ENCODE measurements around the gene SHKBP1.
A peak's percentile ranks its signal among the peaks of the same experiment; 100 is the strongest.
"Not testable (repeated sequence)": the region's sequence is repeated elsewhere in the genome, so short reads cannot be mapped to it uniquely, and the experiment has no call there.

The SHKBP1 gene

DNA sequence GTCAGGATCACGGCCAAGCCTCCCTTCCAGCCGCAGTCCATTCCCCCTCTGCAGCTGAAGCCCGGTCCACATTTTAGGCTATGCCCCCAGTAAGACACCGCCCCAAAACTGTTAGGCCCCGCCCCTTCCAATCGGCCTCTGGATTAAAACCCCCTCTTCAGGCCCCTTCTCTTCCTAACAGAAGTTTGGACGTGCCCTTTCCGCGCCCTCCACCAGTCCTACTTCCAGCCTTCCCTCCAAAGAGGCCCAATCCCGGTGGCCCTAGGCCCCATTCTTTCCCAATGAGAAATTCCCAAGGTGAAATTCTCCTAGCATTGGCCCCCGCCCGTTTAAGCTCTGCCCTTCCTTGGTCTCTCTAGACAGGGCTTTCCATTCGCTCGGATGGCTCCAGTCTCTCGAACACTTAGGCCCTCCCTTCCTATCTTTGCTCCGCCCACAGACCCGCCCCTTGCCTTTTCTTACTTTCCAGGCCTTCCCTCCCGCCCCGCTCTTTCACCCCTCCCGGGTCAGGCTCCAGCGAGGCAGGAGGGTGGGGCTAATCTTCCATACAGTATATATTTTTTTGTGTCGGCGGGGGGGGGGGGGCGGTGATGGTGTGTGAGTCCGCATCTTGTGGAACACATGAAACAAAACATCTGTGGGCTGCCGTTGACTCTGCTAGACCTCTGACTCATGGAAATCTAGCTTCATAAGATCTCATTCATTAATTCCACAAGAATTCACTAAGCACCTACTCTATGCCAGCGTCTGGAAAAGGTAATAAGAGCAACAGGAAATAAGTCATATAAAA is 38.1 kb downstream of the SHKBP1 start:
- Mint-ChIP-seq H3K9me3 (no peaks in the 10 kb centered on the region), H3K27me3 (peaks cover 36% of the 10 kb centered on the region), H3K36me3 (ENCODE audit: low read depth) (peaks cover 29% of the 10 kb centered on the region), H3K4me1 (ENCODE audit: low read depth) (peaks cover 49% of the 10 kb centered on the region), H3K27ac (peak overlapping the region; percentile 85), H3K4me3 (peak overlapping the region; percentile 85)
- intact Hi-C loops (cut with micrococcal nuclease), result loop anchor here (5.0 kb wide), 1 partner anchor 43 kb away; no protein-coding TSS in a partner anchor

DNA sequence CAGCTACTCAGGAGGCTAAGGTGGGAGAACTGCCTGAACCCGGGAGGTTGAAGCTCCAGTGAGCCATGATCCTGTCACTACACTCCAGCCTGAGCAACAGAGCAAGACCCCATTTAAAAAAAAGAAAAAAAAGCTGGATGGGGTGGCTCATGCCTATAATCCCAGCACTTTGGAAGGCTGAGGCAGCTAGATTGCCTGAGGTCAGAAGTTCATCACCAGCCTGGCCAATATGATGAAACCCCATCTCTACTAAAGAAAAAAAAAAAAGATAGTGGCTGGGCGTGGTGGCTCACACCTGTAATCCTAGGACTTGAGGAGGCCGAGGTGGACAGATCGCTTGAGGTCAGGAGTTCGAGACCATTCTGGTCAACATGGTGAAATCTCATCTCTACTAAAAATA is 39.5 kb downstream of the SHKBP1 start:
- Mint-ChIP-seq H3K27ac (no peak overlapping the region), H3K4me3 (no peak overlapping the region), H3K4me1 (ENCODE audit: low read depth) (peaks cover 35% of the 10 kb centered on the region), H3K36me3 (ENCODE audit: low read depth) (peaks cover 39% of the 10 kb centered on the region), H3K27me3 (peaks cover 27% of the 10 kb centered on the region), H3K9me3 (no peaks in the 10 kb centered on the region)
- intact Hi-C loops (cut with micrococcal nuclease), result no loop called here

DNA sequence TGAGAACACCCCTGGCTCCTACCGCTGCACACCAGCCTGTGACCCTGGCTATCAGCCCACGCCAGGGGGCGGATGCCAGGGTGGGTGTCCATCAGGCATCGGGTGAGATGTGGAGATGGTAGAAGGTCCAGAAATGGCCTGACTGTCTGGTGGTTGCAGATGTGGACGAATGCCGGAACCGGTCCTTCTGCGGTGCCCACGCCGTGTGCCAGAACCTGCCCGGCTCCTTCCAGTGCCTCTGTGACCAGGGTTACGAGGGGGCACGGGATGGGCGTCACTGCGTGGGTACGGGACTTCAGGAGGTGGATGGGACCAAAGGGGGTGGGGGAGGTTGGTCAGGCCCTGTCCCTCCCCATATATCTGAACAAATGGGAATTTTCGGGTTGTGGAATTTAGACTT is 40.3 kb downstream of the SHKBP1 start:
- no peak overlapping the region for H3K4me3 Mint-ChIP-seq
- no peaks in the 10 kb centered on the region for H3K9me3 Mint-ChIP-seq
- peaks cover 32% of the 10 kb centered on the region for H3K4me1 Mint-ChIP-seq (ENCODE audit: low read depth)
- no peak overlapping the region for H3K27ac Mint-ChIP-seq
- H3K27me3 Mint-ChIP-seq, result peaks cover 24% of the 10 kb centered on the region
- intact Hi-C loops (cut with micrococcal nuclease), result no loop called here
- H3K36me3 Mint-ChIP-seq (ENCODE audit: low read depth), result peaks cover 46% of the 10 kb centered on the region

DNA sequence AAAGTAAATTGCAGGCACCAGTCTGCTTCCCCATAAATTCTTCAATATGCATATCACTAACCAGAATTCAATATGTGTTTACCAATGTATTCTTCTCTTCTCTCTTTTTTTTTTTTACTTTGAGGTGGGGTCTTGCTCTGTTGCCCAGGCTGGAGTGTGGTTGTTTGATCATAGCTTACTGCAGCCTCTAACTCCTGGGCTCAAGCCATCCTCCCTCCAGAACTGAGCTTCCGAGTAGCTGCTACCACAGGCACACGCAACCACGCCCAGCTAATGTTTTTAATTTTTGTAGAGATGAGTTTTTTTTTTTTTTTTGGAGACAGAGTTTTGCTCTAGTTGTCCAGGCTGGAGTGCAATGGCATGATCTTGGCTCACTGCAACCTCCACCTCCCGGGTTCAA is 41.3 kb downstream of the SHKBP1 start:
- H3K27me3 Mint-ChIP-seq, result peaks cover 17% of the 10 kb centered on the region
- no peak overlapping the region for H3K4me3 Mint-ChIP-seq
- H3K4me1 Mint-ChIP-seq (ENCODE audit: low read depth), result peaks cover 22% of the 10 kb centered on the region
- peaks cover 57% of the 10 kb centered on the region for H3K36me3 Mint-ChIP-seq (ENCODE audit: low read depth)
- H3K9me3 Mint-ChIP-seq, result no peaks in the 10 kb centered on the region
- intact Hi-C loops (cut with micrococcal nuclease), result no loop called here
- no peak overlapping the region for H3K27ac Mint-ChIP-seq

DNA sequence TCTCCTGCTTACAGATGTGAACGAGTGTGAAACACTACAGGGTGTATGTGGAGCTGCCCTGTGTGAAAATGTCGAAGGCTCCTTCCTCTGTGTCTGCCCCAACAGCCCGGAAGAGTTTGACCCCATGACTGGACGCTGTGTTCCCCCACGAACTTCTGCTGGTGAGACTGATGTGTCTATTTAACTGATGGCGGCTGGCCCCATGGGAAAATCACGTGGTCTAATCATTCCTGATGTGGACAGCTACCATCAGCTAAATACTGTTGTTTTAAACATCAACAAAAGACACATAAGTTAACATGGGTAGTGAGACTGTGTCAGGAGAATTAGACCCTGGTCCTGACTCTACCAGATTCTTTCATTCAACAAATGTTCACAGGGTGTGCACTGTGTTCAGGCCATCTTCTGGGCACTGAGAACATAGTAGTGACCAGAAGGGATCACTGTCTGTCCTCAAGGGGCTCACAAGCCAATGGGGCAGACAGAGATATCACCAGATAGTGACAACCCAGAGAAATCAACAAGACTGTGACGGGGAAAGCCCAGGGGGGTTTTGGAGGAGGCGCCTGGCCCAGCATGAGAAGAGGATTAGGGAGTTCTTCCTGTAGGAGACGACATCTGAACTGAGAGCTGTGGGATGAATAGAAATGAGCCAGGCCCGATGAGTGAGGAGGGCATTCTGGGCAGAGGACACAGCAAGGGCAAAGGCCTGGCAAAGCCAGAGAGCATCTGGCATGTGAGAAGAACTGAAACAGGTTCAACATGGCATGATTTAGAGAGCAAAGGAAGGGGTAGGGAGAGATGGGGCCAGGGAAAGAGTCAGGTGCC is 42.9 kb downstream of the SHKBP1 start:
- H3K4me3 Mint-ChIP-seq, result no peak overlapping the region
- peaks cover 7% of the 10 kb centered on the region for H3K4me1 Mint-ChIP-seq (ENCODE audit: low read depth)
- intact Hi-C loops (cut with micrococcal nuclease), result no loop called here
- peaks cover 63% of the 10 kb centered on the region for H3K36me3 Mint-ChIP-seq (ENCODE audit: low read depth)
- no peak overlapping the region for H3K27ac Mint-ChIP-seq
- H3K9me3 Mint-ChIP-seq, result no peaks in the 10 kb centered on the region
- peaks cover 3% of the 10 kb centered on the region for H3K27me3 Mint-ChIP-seq

DNA sequence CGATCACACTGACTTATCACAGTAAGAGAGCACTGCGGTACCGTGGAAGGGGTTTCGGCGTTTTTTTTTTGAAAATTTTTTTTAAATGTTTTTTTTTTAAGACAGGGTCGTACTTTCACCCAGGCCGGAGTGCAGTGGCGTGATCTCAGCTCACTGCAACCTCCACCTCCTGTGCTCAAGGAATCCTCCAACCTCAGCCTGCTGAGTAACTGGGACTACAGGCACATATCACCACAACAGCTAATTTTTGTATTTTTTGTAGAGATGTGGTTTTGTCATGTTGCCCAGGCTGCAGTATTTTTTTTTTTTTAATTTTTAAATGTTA is 43.5 kb downstream of the SHKBP1 start:
- H3K27ac Mint-ChIP-seq, result no peak overlapping the region
- no peak overlapping the region for H3K4me3 Mint-ChIP-seq
- H3K9me3 Mint-ChIP-seq, result no peaks in the 10 kb centered on the region
- peaks cover 64% of the 10 kb centered on the region for H3K36me3 Mint-ChIP-seq (ENCODE audit: low read depth)
- peaks cover 7% of the 10 kb centered on the region for H3K4me1 Mint-ChIP-seq (ENCODE audit: low read depth)
- intact Hi-C loops (cut with micrococcal nuclease), result no loop called here
- H3K27me3 Mint-ChIP-seq, result no peaks in the 10 kb centered on the region

DNA sequence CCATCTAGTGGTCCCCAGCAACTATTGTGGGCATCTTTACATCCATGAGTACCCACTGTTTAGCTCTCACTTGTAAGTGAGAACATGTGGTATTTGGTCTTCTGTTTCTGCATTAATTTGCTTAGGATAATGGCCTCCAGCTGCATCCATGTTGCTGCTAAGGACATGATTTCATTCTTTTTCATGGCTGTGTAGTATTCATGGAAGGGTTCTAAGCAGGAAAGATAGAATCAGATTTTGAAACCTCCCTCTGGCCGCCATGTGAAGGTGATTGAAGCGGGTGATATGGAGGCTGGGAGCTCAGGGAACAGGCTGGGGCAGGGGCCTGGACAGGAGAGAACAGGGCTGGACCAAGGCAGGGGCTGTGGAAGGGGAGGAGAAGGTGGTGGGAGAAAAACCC is 44.6 kb downstream of the SHKBP1 start:
- no peak overlapping the region for H3K4me3 Mint-ChIP-seq
- H3K36me3 Mint-ChIP-seq (ENCODE audit: low read depth), result peaks cover 76% of the 10 kb centered on the region
- H3K4me1 Mint-ChIP-seq (ENCODE audit: low read depth), result peaks cover 16% of the 10 kb centered on the region
- no peaks in the 10 kb centered on the region for H3K9me3 Mint-ChIP-seq
- no peak overlapping the region for H3K27ac Mint-ChIP-seq
- intact Hi-C loops (cut with micrococcal nuclease), result no loop called here
- H3K27me3 Mint-ChIP-seq, result no peaks in the 10 kb centered on the region

DNA sequence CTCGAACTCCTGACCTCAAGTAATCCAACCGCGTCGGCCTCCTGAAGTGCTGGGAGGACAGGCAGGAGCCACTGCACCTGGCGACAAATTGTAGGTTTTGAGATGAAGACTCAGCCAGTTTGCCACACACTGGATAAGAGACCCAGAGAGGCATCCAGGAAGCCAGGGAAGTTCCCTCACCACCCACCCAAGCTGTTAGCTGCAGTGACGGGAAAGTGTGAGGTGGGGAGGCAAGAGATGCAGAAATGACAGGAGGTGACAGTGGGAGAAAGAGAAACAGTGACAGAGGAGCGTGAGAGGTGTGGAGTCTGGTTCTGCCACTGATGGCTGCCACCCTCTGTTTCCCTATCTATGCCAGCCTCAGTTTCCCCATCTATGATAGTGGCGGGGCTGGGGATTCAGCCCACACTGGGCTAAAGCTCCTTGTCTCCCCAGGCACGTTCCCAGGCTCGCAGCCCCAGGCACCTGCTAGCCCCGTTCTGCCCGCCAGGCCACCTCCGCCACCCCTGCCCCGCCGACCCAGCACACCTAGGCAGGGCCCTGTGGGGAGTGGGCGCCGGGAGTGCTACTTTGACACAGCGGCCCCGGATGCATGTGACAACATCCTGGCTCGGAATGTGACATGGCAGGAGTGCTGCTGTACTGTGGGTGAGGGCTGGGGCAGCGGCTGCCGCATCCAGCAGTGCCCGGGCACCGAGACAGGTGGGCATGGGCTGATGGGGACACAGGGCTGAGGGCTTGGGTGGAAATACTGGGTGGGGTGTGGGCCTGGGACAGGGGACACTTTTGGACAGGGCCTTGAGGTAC is 45.5 kb downstream of the SHKBP1 start:
- intact Hi-C loops (cut with micrococcal nuclease), result no loop called here
- Mint-ChIP-seq H3K27me3 (no peaks in the 10 kb centered on the region), H3K4me3 (no peak overlapping the region), H3K36me3 (ENCODE audit: low read depth) (peaks cover 78% of the 10 kb centered on the region), H3K9me3 (no peaks in the 10 kb centered on the region), H3K4me1 (ENCODE audit: low read depth) (peaks cover 18% of the 10 kb centered on the region), H3K27ac (no peak overlapping the region)

DNA sequence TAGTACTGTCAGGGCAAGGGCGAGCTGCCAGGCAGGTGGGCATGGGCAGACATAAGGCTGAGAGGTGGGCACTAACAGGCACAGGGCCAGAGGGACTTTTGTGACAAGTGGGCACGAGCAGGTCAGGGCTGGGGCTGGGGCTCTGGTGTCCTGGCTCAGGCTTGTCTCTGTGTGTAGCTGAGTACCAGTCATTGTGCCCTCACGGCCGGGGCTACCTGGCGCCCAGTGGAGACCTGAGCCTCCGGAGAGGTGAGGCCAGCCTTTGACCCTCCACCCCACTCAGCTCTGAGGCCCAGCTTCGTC is 46.1 kb downstream of the SHKBP1 start:
- intact Hi-C loops (cut with micrococcal nuclease), result no loop called here
- H3K27ac Mint-ChIP-seq, result no peak overlapping the region
- H3K4me3 Mint-ChIP-seq, result no peak overlapping the region
- peaks cover 18% of the 10 kb centered on the region for H3K4me1 Mint-ChIP-seq (ENCODE audit: low read depth)
- no peaks in the 10 kb centered on the region for H3K27me3 Mint-ChIP-seq
- H3K36me3 Mint-ChIP-seq (ENCODE audit: low read depth), result peaks cover 83% of the 10 kb centered on the region
- no peaks in the 10 kb centered on the region for H3K9me3 Mint-ChIP-seq

DNA sequence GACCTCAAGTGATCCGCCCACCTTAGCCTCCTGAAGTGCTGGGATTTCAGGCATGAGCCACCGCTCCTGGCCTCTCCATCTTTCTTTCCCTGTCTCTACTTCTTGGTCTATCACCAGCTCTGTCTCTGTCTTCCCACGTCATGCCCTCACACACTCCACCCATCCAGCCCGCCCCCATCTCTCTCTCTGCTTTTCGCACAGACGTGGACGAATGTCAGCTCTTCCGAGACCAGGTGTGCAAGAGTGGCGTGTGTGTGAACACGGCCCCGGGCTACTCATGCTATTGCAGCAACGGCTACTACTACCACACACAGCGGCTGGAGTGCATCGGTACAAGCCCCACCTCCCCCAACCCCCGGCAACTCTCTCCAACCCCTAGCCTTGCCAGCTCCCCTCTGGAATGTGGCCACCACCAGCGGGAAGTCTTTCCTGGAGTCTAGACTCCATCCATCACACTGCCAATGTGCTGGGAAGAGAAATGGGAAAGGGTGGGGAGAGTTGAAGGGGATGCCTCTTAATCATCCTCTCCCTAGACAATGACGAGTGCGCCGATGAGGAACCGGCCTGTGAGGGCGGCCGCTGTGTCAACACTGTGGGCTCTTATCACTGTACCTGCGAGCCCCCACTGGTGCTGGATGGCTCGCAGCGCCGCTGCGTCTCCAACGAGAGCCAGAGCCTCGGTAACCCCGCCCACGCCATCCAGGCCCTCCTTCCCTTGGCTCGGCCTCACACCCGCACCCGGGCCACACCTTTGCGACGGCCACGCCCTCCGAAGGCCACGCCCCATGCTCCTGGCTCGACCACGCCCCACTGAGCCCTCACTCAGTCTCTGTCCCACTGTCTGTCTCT is 47.0 kb downstream of the SHKBP1 start:
- H3K27ac Mint-ChIP-seq, result no peak overlapping the region
- intact Hi-C loops (cut with micrococcal nuclease), result no loop called here
- no peak overlapping the region for H3K4me3 Mint-ChIP-seq
- no peaks in the 10 kb centered on the region for H3K9me3 Mint-ChIP-seq
- H3K27me3 Mint-ChIP-seq, result no peaks in the 10 kb centered on the region
- H3K36me3 Mint-ChIP-seq (ENCODE audit: low read depth), result peaks cover 84% of the 10 kb centered on the region
- H3K4me1 Mint-ChIP-seq (ENCODE audit: low read depth), result peaks cover 18% of the 10 kb centered on the region

DNA sequence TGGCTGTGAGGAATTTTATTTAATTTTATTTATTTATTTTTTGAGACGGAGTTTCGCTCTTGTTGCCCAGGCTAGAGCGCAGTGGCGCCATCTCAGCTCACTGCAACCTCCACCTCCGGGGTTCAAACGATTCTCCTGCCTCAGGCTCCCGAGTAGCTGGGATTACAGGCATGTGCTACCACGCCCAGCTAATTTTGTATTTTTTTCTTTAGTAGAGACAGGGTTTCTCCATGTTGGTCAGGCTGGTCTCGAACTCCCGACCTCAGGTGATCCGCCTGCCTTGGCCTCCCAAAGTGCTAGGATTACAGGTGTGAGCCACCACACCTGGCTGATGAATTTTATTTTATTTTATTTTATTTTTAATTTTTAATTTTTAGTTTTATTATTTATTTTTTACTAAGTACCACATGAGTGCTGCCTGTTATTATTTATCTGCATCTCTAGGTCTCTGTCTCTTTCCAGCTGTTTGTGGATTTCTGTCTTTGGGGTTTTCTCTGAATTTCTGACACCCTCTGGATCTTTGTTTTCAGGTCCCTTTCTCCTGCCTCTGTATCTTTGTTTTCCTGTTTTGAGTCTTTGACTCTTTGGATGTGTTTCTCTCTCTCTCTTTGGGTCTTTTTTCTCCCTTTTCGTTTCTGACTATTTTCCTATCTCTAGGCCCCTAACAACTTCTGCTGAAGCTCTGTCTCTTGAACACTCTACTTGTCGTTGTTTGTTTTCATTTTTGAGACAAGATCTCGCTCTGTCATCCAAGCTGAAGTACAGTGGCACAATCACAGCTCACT is 47.9 kb downstream of the SHKBP1 start:
- peaks cover 18% of the 10 kb centered on the region for H3K4me1 Mint-ChIP-seq (ENCODE audit: low read depth)
- H3K9me3 Mint-ChIP-seq; H3K27me3 Mint-ChIP-seq; H3K4me3 Mint-ChIP-seq; H3K27ac Mint-ChIP-seq; intact Hi-C loops (cut with micrococcal nuclease): not testable (repeated sequence)
- H3K36me3 Mint-ChIP-seq (ENCODE audit: low read depth), result peaks cover 81% of the 10 kb centered on the region

DNA sequence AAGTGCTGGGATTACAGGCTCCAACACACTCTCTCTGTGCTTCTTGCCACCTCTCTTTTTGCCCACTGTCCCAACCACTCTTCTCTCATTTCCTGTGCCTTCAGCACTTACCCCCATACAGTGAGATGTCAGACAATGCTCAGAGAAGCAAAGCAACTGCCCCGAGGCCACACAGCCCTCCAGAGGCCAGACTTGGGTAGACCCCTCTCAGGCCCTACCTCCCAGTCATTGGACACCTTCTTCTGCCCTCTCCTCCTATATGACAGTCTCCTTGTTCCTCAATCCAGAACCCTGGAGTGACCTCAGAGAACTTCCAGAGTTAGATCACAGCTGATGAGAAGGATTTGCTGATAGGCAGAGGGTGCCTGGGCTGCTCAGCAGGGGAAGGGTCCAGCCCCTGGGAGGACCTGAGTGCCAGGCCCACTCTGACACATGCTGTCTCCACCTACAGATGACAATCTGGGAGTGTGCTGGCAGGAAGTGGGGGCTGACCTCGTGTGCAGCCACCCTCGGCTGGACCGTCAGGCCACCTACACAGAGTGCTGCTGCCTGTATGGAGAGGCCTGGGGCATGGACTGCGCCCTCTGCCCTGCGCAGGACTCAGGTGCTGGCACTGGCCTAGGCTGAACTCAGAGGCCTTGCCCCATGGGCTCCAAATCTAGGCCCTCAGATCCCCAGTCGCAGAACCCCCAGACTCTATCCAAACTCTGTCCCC is 48.9 kb downstream of the SHKBP1 start:
- Mint-ChIP-seq H3K36me3 (ENCODE audit: low read depth) (peaks cover 80% of the 10 kb centered on the region), H3K27me3 (no peaks in the 10 kb centered on the region), H3K4me3 (no peak overlapping the region), H3K9me3 (no peaks in the 10 kb centered on the region), H3K27ac (no peak overlapping the region), H3K4me1 (ENCODE audit: low read depth) (peaks cover 18% of the 10 kb centered on the region)
- intact Hi-C loops (cut with micrococcal nuclease), result no loop called here

Measured in dendritic cell treated with granulocyte-macrophage colony-stimulating factor and Interleukin-4, amounts not matched to agents 40 ng/mL and 50 ng/mL, for 4 days (primary cell).